Stimulated activated CD8-positive, alpha-beta memory T cell treated with anti-CD3 and anti-CD28 coated beads, Interleukin-4, amount 100 ng/mL, for 48 hours (primary cell): ENCODE data around the gene CPLX3.
A peak's percentile ranks its signal among the peaks of the same experiment; 100 is the strongest.

Experiments used
- DNase-seq: peaks from one replicate; pipeline ENCODE4 v3.0.0-alpha.2; 2020

CPLX3 gene

GRCh38 chr15:74830868-74831267 is 4.4 kb downstream of the CPLX3 start:
- DNase-seq = no peak

DNA sequence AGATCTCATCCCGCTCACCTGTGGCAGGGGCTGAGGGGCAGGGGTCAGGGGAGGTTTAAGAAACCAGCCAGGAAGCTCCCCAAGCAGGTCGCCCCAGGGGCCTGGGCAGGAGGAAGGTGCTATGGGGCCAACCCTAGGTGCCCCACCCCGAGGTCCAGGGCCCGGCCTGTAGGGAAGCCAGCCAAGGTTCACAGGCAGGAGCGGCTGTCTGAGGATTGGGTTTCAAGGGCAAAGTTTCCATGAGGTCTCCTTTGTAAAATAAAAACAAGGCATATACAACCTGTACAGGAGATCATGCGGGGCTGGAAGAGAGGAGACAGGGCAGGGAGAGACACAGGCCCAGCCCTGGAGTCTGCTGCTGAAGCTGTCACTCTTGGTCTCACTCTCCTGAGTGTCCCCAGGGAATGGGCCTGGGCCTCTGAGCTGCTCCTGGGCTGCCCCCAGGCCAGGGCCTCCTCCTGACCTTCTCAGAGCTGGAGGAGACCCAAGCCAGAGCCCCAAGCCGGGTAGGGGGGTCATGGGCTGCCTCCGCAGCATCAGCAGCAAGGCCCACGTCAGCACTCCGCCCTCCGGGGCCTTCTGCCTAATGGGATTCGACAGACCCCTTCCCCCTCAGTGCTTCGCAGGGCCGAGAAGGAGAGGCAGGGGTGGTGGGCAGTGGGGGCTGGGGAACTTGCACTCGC is 5.5 kb downstream of the CPLX3 start:
- DNase-seq = no peak

- DNase-seq = no peak
Measured at GRCh38 chr15:74832826-74833225, 6.4 kb downstream of the CPLX3 start.

DNA sequence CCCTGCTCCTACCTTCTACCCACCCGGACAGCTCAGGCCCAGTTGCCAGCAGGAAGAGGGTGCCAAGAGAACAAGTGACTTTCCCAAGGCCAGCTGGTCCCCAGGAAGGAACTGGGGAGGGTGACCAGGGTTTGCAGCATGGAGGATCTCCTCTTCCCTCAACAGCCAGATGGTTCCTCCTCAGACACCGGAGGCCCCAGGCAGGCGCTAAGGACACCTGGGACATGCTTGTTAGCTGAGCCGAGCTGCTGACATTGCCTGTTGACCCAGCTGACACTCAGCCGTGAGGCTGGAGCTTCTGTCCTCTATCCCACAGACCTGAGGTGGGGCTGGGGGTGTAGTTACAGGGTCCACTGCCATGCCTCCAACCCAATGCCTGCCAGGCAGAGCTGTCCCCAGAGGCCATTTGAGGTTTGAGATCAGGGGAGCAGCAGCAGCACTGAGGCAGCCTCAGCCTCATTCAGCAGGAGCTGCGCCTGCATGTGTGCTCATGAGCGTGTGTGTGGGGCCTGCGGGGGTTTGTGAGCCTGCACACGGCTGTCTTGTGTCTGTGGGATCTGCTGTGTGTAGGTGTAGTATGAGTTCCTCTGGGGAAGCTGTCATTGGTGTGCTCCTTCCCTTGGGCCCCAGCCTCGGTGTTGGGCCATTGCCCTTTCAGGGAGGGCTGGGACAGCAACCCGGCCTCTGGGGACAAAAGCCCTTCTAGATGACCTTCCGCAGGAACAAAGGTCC is 7.1 kb downstream of the CPLX3 start:
- no peak for DNase-seq

DNA sequence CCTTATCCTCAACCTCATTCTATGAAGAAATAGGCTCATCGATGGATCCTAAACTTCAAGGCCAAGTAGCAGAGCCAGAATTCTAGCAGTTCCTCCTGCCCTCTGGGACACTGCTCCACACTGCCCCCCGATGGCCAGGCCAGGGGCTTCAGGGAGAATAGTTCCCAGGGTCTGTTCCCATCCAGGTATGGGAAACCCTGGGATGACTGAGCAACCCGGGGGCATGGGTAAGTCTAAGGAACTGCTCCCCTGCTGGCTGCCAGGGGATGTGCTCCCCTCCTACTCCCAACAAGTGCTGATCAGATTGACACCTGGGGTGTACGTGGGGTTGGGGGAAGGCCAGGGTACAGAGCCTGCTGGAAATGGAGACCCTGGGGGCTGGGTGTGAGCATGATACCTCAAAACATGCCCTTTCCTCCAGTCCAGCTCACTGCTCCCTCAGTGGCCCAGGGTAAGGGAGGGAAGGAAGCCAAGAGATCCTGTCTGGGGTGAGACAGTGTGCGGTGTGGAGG is 8.9 kb downstream of the CPLX3 start:
- DNase-seq = peak; percentile 80

GRCh38 chr15:74836846-74837245 is 10.4 kb downstream of the CPLX3 start:
- no peak for DNase-seq

DNA sequence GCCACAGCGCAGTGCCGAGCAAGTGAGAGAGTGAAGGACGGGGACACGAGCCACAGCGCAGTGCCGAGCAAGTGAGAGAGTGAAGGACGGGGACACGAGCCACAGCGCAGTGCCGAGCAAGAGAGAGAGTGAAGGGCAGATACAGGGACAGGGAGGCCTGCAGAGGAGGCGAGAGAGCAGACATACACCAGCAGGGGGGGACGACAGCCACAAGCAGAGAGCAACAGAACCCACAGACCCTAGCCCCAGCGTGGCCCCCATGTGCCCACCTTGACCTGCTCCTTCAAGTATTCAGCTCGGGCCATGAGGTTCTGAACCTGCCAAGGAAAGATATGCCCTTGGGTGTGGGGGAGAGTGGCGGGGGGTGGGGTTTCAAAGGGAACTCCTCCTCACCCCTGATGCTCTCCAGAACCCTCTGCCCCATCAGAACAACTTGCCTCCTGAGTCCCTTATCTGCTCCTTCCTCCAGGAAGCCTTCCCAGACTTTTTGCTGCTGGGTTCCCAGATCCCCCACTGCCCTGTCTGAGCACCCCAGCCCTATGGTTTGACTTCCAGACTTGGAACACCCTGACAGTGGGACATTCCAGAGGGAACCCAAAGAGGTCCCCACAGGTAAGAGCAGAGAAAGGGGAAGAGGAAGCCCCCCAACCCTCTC is 11.2 kb downstream of the CPLX3 start:
- no peak for DNase-seq

DNA sequence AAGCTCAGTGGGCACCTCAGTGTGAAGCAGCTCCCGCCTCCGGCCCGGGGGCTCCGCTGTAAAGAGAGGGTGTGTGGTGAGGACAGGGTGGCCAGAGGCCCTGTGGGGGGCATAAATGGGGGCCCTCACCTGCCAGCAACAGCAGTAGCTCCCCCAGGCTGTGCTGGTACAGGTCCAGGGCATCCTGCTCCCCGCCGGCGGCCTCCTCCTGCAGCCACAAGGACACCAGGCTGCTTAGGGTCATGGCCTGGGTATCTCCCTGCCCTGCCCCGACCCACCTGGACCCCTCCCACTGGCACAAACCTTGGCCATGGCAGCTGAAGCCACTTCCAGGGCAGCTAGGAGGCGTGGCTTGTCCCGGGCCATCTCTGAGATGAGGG is 11.7 kb downstream of the CPLX3 start:
- DNase-seq = no peak

GRCh38 chr15:74838746-74839525 is 12.5 kb downstream of the CPLX3 start:
- DNase-seq = no peak

DNA sequence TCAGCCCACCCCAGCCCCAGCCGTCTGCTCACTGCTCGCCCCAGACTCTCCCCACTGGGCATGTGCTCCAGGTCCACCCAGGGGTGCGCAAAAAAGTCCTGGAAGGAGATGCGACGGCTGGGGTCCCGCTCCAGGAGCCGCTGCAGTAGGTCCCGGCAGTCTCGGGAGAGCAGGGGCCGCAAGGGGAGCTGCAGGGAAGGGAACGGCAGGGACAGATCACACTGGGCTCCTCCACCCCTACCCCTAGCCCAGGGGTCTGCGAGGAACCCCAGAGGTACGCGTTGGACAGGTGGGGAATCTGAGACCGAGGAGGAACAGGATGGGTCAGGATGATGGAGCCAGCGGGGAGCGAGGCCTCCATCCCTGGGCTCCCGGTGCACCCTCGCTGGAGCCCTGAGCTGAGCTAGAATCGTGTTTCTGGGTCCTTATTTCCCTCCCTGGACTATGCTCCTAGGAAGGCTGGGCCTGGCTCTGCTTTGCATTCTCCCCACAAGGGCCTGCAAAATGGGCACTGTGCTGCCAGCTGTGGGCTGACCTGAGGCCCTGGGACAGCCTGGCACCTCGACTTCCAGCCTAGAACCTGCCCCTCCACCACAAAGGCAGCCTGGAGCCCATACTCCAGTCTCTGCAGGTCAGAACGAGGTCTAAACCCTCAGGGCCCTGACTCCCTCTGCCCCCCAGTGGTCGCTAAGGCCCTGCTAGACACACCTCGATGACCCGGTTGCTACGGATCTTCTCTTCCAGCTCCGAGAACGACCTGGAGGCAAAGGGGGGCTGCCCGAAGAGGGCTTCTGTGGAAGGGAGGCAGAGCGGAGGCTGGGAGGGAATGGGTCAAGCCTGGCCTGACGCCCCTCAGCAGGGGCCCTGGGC is 13.3 kb downstream of the CPLX3 start:
- no peak for DNase-seq

GRCh38 chr15:74840851-74841775 is 14.7 kb downstream of the CPLX3 start:
- no peak for DNase-seq

DNA sequence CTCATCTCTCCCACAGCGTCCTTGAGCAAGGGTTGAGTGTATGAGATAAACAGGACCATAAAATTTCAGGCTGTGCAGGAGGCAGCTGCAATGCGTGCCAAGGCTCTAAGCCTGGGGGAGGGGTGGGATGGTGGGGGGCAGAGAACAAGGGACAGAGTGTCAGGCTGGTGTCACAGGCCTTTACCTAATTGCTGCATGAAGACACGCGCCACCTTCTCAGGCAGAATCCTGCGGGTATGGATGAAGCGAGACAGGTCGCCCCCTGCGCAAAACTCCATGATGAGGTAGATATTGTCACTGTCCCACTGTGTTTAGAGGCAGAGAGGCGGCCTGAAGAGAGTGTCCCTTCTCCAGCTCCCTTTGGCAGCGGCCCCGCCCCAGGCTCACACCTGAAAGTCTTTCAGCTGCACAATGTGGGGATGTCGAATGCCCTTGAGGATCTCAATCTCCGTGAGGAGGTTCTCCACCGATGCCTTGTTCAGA is 15.5 kb downstream of the CPLX3 start:
- DNase-seq = no peak

DNA sequence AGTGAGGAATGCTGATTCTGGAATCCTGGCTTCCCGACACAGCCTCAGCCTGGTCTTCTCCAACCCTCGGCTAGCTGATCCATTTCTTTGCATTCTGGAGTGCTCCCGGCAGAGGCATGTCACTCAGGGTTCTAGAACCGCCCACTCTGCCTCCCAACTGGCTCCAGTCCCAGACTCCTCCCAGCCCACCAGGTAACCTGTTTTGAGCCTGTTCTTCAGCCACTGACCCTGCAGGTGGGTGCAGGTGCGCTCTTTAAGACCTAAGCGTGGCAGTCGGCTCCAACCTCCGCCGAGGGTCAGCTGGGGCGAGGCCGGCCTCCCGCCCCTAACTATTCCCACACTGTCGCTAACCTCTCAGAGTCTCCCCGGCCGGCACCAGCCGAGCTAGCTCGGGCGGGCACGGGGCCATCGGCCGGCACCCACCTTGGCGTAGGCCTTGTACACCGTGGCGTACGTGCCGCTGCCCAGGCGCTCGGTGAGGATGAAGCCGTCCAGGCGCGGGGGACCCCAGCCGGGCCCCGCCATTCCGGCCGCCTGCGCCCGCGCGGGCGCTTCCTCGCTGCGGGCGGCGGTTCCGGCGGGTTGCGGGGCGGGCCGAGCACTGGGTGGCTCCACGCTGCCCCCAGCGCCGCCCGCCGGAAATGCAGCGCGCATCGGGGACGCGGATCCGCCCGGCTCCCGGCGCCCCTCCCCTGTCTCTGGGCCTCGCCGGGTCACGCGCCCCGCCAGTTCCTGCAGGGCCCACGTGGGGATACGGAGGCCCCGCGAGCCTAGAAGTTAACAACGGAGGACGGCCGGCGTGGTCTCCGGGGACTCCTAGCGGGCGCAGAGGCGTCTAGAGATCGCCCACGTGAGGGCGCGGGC is 16.4 kb downstream of the CPLX3 start, which contains the start of gene ULK3:
ULK3 (minus strand) TSS at position 576 of the 864 bp plus-strand sequence; CDS start at position 525, 51 bp downstream.
- peak; percentile 94 for DNase-seq

DNA sequence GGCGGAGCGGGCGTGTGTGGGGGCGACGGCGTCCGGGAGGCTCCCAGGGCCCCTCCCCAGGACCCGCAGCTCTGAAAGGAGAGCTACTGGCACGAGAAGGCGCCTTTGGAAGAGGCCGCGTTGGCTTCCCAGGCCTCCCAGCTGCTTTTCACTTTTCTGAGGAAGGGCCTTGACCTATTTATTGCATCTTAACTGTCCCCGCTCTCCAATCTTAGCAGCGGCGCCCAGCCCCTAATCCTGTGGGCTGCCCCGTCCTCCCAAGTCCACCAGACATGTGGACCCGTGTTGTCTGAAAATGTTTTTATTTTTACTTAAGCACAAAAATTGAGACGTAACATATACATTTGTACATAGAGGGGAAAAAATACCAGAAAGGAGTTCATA is 17.0 kb downstream of the CPLX3 start:
- no peak for DNase-seq

DNA sequence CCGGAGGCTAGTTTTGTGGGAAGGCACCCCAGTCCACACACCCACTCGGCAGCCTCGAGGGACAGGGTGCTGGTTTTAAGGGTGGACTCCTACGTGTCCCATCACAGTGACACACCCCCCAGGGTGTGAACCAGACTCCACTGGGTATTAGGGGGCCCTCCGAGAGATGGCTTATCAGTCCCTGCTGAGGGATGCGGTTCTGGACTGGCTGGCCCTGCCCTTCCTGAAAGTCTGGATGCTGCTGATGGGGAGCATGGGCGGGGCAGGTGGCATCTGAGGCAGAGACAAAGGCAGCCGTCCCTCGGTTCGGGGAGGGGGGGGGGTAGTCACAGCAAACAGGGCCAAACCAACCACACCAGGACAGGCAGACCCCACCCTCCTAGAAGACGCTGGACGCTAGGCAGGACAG is 17.5 kb downstream of the CPLX3 start:
- DNase-seq = no peak

DNA sequence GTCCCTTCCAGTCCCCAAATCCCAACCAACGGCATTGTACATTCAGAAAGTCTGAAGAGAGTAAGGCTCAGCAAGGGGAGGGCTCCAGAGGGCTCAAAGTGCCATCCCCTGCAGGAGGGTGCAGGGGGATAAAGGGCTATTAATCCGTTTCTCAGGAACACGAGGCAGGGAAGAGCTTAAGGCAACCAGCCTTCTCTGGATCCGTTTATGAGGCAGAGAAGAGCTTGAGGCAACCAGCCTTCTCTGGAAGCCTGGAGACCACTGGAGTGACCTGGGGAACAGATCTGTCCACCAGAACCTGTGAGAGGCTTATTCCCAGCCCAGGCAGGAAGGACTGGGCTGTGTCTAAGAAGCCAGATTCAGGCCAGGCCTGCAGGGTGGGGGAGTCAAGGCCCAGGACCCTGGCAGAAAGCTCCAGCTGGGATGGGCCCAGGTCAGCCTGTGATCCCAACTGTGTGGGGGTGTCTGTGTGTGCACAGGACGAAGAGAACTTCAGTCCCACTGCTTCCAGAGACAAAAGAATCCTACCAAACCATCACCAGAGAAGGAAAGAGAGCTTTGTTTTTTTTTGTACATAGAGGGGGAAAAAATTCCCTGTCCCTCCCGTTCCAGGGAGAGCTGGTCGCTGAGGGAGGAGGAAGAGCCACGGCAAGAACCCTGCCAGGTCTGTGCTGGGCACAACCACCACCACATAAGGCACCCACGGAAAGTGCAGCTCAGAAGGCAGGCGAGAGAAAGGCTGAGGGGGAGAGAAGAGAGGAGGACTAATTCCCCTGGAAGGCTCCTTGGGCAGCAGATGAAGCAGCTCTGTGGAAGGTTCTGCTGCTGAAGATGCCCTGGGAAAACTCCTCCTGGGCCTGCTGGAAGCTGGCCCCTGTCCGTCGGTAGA is 18.1 kb downstream of the CPLX3 start:
- peak; percentile 37 for DNase-seq

DNA sequence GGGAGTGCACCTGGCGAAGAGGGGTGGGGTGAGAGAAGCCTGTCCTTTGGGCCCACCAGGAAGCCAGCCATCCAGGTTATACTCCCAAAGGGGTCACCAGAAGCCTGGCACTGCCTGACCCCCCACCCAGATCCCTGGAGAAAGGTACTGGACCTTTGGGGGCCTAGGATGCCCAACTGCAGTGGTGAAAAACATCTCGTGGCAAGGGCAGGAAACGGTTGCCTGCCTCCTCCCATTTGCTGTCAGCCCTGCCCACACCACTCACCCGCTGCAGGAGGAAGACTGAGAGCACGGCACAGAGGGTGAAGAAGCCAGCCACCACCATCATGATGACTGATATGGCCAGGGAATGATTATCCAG is 18.8 kb downstream of the CPLX3 start:
- peak; percentile 69 for DNase-seq

- peak; percentile 32 for DNase-seq
Measured at GRCh38 chr15:74845581-74845980, 19.2 kb downstream of the CPLX3 start.

GRCh38 chr15:74847432-74847831 is 21.0 kb downstream of the CPLX3 start:
- DNase-seq = no peak
